NCI-H82 treated with DMSO at 0.1 percent for 48 hours (cell line): ENCODE data around the gene RET.
"Not testable (repeated sequence)": the region's sequence is repeated elsewhere in the genome, so short reads cannot be mapped to it uniquely, and the experiment has no call there.

ENCODE experiments used
- DNase-seq: peaks from one replicate; lab custom pipeline; 2025; ENCODE audit not compliant: unreplicated experiment; lab: John Stamatoyannopoulos, UW

The RET gene

DNA sequence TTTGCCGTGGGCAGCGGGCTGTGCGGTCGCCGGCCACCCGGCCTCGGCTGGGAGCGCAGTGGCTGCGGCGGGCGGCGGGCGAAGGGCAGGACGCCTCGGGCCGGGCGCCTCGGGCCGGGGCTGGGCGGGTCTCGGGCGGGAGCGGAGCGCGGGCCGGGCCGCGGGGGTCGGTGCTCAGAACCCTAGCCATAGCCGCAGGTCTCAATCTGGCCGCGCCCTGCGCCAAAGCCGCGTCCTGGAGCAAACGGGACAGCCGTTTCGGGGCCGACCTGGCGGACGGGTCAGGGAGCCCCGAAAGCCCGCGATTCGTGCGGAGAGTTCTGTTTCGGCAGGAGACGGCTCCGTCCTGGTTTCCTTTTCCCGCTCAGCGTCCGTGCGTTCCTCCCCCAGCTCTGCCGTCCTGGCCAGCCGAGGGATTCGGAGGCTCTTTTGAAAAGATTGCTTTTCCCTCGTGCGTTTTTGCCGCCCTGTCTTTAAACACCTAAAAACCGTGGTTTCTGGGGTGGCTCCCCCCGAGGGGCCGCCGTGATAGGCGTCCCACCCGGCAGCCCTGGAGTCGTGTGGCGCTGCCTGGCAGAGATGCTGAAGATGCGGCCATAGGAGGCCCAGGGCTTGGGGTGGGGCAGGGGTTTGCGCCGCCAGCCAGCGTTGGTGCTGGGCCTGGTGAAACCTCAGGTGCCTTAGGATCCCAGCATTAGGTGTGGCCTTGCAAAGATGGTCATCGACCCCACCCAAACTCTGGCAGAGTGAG is 727 bp downstream of the RET start:
- no peak for DNase-seq

DNA sequence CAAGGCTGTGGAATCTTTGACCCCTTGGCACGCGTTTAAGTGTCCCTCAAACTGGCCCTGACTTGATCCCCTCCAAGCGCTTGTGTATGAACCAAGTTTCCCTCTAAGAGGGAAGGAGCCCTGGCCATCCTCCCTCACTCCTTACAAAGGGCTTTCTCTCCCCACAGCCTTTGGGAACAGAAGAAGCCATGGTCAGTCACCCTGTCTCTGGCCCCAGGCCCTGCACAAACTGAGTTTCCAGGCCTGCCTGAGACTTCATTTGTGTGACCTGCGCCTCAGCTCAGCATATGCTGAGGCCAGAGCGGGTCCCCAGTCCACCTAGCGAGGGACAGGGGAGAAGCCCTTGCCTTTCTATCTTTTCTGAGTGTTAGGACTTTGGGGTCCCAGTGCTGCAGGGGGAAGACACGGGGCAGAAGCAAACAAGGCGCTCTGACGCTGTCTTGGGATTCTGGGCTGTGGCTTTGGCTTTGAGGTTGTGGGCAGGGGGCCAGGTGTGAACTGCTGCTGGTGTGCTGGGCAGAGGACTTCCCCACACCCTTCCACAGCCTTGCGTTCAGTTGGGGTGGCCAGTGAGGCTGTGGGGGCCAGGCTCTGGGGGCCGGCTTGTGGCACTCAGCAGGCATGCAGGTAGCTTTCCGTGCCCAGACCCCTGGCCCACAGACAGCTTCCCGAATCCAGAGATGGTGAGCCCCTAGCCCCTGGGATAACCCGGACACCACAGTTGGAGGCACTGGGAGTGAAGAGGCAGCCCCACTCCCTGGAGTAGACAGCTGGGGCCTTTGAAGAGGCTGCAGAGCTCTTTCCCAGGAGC is 1.5 kb downstream of the RET start:
- DNase-seq: no peak

DNA sequence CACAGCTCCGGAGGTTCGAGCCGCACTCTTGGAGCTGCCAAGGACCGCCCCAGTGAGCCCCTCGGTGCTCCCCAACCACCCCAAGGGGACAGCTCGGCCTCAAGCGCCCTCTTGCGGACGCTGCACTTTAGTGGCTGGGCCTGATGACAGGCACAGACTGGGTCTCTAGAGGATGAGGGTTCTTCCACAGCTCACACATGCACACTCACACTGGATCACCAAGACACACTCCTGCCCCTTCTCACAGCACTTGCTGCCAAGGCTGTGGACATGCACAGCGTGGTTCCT is 2.1 kb downstream of the RET start:
- DNase-seq: no peak

DNA sequence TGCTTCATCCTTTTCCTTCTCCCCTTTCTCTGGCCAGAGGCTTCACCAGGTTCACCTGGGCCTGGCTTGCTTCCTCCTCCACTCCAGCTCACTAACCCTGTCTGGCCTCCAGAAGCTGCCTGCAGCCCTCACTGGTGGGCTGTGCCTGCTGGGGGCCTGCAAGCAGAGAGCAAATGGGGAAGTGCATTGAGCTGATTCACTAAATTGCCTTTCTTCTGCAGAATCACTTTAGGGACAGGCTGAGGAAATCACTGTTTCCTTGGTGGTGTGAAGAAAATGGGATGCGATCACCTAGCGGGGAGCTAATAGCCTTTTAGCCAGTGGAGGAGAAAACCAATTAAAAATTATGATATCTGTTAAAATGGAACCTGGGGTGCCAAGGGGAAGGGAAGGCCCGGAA is 3.0 kb downstream of the RET start:
- DNase-seq: no peak

DNA sequence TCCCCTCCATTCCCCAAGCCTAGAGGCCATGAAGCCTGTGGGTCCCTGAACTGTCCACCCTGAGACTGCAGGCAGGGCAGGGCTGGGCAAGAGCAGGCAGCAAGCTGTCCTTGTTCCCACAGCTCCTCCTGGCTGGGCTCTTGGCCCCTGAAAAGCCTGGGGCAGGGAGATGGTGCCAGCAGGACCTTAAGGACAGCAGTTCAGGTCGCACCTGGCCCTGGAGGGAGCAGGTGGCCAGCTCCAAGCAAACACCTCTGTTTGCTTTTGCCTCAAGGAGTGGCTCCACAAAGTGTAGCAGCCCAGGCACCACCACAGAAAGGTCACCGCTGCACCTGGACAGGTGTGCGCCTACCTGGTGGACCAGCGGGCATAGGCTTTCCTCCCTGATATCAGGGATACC is 5.2 kb downstream of the RET start:
- no peak for DNase-seq

DNA sequence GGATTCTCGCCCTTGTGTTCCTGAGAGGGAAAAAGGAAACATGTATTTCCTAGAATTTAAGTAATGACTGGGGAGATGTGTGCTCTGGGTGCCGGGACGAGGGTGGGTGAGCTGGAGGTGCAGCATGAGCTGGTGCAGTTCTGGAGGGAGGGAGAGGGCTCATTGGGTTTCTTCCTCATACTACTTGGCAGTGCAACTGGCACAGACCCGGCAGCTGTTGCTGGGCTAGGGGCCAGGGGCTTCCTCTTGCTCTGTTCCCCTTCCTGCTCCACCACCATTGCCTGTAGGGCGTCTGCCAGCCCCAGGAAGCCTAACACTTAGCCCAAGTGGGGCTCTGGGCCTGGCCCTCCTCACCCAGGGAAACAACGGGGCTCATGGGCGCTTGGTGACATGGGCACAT is 5.9 kb downstream of the RET start:
- DNase-seq: no peak

DNA sequence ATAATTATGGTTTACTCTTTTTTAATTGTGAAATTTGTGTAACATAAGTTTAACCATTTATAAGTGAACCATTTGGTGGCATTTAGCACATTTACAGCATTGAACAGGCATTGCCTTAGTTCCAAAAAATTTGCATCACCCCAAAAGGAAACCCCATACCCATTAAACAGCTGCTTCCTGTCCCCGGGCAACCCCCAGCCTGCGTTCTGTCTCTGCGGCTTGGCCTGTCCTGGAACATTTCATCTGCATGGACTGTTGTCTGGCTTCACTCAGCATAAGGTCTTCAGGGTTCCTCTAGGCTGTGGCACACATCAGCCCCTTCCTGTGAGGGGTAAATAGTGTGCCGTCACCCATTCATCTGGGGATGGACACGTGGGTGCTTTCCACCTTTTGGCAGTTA is 6.9 kb downstream of the RET start:
- no peak for DNase-seq

DNA sequence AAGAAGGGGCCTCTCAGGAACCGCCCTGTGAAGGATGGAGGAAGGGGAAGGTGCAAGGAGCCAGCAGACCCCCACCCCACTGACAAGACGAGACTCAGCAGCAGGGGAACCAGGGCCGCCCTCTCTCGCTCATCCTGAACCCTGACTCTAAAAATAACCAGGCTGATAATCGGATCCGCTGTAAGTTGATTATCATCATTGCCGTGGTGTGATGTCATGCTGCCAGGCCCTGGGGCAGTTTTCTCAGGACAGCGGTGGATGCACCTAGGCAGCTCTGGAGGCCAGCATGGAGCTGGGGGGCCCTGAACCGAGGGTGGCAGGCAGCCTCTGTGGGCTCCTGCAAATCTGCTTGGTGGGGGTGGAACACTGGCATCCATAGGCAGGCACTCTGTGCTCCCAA is 7.9 kb downstream of the RET start:
- DNase-seq: no peak

DNA sequence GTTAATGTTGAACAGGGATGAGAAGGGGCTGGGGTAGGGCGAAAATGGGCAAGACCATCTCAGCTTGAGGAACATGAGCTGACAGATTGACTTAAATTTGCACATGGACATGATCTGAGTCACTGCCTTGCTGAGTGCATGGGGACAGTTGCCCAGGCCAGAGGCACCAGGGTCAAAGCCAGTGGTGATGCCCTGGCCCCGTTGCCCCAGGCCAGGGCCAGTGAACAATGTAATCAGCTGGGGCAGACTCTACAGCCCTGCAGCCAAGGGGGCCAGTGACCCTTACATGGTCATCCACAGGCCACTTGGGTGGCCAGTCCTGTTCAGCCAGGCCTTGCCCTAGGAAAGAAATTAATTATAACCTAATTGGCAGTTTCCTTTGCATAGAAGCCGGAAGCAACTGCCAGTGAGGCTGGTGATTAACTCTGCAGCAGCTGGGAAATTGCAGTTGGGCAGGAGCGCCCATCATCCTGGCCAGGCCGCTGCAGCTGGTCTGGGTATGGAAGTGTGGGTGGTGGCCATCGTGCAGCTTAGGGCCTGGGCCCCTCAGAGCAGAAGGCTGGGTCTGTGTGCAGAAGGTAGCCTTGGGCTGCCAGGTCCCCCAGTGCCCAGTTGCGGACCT is 9.6 kb downstream of the RET start:
- no peak for DNase-seq

DNA sequence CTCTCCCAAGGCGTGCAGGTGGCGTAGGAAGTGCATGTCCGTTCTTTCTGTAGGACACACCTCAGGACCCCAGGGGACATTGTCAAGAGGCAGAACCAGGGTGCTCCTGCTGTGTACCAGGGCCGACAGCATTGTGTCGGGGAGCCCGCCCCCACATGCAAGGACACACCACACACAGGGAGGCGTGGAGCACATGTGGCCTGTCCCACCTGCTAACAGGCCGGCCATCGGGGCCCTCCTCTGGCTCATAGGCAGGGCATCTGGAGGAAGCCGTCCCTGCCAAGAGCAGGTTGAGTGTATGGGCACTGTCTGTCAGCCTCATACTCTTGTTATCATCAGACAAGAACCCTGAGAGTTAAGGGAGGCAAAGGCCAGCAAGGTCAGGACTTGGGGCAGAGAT is 12.7 kb downstream of the RET start:
- no peak for DNase-seq

DNA sequence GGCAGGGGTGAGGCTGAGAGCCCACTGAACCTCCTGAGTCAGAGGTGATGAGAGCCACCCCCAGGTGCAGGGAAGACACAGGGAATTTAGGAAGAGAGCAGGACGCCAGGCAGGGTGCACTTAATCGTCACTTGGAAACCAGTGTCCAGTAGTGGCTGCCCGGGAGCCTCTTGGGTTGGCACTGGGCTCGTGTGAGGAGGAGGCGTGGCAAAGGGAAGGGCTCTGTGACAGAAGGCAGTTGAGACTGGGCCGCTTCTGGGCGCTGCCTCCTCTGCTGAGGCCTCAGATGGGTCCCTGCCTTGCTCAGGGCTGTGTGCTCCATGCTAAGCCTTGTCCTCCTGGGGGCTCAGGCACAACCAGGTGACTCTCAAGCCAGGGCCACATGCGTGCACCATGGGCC is 13.3 kb downstream of the RET start:
- no peak for DNase-seq

DNA sequence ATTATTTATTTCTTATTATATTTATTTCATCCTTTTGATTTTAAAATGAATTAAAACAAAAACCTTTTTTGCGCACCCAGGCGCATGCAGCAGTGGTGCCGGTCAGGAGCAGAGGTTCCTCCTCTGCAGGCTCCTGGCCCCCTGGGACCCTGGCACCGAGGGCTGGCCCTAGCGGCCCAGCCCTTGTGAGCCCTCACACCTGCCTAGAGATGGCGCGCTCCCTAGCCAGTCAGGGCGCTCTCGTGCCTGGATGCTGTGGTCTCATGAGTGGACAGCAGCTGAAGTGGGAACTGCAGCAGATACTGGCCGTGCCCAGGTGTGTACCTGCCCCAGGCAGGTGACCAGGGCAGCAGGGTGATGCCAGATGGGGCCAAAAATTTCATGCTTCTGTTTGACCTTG is 13.8 kb downstream of the RET start:
- no peak for DNase-seq

DNA sequence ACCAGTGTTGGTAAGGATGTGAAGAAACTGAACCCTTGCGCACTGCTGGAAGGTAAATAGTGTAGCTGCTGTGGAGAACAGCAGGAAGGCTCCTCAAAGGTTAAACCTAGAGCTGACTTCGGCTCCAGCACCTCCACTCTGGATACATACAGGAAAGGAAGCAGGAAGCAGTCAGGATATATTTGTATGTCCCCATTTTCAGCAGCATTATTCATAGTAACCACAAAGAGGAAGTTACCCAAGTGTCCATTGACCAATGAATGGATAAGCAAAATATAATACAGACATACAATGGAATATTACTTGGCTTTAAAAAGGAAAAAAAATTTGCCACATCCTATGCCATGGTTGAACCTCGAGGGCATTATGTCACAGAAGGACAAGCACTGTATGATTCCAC is 15.0 kb downstream of the RET start:
- no peak for DNase-seq

DNA sequence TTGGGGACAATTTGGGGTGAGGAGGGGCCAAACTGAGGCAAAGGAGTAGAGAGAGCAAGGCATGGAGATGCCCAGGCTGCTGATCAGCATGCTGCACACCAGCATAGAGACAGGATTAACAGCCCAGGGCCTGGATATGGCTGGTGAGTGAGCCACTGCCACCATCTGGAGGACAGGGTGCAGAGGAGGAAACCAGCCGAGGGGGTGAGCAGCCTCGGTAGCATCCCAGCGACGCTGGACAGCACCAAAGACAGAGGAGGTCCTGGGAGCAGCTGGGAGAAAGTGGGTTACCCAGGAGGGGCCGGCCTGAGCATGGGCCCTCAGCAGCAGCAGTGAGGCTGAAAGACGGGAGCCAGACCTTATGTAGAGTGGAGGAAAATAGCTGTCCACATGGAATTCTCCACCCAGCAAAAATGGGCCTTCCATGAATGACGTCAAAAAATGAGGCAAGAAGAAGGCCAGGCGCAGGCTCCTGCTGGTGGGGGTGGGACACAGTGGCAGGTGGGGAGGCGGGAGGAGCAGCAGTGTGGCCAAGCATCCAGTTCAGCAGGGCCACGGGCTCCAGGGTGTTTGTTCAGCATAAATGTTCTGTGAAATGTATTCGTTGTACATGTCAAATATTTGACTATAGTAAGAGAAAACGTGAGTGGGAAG is 16.7 kb downstream of the RET start:
- no peak for DNase-seq

DNA sequence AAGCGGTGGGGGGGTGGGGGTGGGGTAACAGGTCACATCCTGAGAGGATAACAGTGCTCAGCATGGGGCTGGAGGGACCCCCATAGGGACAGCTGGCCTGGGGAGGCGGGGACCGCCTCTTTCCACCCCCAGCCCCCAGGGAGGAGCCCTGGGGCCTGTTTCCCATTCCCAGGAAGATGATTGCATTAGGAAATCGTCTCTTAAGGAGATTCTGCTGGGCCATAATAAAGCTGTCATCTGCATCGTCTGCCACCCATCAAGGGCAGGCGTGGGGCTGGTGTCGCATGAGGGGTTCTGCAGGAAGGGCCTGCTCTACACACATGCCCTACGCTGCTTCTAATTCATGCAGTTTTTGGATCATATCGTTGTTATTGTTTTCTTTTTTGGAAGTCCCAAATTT is 17.2 kb downstream of the RET start:
- DNase-seq: no peak

DNA sequence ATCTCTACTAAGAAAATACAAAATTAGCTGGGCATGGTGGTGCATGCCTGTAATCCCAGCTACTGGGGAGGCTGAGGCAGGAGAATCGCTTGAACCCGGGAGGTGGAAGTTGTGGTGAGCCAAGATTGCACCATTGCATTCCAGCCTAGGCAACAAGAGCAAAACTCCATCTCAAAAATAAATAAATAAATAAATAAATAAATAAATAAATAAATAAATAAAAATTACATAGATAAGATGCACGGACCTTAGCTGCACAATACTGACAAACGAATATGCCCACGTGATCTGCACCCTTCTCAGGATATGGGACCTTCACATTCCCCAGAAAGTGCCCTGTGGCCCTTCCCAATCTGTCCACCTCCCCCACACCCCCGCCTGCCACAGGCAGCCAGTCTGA is 22.5 kb downstream of the RET start:
- not testable (repeated sequence) for DNase-seq

DNA sequence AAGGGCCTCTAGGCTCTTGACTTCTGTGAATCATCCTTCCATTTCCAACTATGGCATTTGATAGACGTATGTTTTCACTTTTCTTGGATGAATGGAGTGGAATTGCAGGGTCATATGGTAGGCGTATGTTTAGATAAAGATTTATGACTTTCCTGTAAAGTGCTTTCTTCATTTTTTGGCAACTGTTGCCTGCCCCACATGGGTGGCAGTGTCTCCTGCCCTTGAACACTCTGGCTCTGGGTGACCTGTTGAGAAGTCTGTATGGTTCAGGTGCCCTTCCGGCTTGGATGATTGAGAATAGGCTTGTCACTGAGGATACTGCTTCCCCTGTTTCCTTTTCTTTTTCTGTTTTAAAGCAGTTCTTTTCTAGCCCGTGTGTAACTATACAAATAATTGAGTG is 23.1 kb downstream of the RET start:
- DNase-seq: no peak

DNA sequence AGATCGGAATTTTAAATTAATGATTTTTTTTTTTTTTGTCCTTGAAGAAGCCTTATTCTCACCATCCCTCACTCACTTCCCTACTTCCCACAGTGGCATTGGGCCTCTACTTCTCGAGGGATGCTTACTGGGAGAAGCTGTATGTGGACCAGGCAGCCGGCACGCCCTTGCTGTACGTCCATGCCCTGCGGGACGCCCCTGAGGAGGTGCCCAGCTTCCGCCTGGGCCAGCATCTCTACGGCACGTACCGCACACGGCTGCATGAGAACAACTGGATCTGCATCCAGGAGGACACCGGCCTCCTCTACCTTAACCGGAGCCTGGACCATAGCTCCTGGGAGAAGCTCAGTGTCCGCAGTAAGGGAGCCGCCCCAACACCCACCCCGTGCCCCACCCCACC is 23.5 kb downstream of the RET start:
- no peak for DNase-seq

DNA sequence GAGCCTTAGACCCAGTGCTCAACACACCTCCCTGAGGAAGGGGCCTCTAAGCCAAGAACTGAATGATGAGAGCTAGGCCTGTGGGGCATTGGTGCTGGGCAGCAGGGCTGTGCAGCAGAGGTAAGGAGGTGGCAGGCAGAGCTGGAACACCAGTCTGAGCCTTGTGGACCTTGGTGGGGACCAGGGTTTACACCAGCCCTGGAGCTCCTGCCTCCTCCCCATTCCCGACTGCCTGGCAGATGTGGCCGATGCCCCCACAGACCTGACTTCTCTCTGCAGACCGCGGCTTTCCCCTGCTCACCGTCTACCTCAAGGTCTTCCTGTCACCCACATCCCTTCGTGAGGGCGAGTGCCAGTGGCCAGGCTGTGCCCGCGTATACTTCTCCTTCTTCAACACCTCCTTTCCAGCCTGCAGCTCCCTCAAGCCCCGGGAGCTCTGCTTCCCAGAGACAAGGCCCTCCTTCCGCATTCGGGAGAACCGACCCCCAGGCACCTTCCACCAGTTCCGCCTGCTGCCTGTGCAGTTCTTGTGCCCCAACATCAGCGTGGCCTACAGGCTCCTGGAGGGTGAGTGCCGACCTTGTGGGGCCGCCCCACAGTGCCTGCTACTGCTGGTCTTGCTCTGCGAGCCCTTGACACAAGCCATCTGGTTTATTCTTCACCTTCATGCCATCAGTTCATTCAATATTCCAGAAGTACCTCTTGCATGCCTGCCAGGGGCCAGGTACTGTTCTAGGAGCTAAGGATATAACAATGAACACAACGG is 25.4 kb downstream of the RET start:
- no peak for DNase-seq

DNA sequence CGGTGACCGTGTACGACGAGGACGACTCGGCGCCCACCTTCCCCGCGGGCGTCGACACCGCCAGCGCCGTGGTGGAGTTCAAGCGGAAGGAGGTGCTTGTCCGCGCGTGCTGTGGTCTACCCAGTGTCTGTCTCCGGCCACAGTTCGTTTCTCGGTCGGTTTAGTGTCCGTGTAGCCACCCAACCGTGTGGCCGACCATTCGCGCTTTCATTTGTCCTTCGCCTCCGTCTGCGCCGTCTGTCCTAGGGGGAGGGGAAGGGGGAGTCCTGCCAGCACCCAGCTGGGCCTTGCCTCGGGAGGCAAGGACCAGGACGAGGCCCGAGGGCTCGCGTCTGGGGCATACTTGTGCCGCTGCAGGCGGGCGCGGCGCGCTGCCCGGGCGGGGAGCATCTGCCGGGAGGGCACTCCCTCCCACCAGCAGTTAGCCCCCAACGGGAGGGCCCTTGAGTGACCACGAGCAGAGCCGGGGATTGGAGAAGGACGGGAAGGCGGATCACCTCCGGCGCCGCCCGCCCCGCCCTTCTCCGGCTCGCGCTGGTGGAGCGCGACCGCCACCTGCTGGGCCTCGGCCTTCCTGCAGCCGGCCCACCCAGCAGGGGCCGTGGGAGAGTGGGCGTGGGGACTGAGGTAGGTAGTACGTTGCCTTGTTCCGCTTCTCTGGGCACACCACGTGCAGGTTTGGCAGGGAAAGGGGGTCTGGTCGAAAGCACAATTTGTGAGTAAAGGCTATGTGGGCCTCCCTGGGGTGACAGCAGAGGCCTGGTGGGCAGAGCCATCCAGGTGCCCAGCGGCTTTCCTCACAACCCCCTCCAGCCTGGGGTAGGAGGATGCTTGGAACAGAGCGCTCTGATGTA is 28.5 kb downstream of the RET start:
- DNase-seq: peak; percentile 58

DNA sequence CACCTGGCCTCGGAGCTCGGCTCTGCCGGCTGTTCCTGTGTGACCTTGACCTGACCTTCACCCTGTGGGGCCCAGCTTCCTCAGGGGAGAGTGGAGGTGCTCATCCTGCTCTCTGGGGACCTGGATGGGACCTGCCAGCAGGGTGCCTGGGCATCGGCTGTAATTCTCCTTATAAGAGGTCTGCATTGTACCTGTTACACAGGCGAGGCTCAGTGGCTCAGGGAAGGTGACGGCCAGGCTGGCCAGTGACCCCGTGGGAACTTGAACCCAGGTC is 29.0 kb downstream of the RET start:
- no peak for DNase-seq
